HG03280 (cell line): Measurements from ENCODE around the gene MRTFB.

Experiments used
- ATAC-seq: cut with Tn5 transposase; IDR thresholded peaks from one replicate; pipeline ENCODE4 v1.9.1; 2021; ENCODE audit warnings: mild to moderate bottlenecking, moderate library complexity; ENCODE audit not compliant: unreplicated experiment

MRTFB gene

DNA sequence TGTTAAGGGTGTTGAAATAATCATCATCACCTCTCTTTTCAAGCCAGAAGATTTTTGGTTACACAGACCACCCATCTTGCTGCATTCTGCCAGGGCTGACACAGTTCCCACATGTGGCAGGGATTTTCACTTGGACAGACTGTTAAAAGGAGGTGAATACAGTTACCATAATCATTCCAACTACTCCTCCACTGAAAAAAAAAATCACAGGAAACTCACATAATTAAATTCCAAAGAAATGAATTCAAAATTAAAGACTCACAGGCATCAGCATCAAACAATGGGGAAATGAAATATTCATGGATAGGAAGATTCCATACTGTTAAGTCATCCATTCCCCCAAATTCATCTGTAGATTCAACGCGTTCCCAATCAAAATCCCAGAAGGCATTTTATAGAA lies 209.4 kb downstream of the MRTFB start:
- ATAC-seq, result no peak

DNA sequence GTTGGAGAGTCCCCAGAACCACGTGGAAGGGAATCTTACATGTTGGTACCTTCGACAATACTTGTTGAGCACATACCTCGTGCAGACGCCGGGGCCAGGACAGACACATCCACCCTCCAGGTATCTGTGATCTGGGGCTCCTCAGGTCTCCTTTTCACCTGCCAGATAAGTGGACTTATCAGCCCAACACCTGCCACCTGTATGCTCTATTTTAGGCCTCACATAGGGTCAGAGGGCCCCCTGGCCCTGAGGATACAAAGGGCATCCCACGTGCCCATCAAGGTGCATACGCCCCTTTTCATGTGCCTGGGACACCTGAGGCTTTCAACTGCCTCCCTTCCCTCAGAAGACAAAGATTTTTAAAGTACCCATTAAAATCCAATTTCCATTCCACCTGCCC lies 212.7 kb downstream of the MRTFB start:
- ATAC-seq, result no peak

DNA sequence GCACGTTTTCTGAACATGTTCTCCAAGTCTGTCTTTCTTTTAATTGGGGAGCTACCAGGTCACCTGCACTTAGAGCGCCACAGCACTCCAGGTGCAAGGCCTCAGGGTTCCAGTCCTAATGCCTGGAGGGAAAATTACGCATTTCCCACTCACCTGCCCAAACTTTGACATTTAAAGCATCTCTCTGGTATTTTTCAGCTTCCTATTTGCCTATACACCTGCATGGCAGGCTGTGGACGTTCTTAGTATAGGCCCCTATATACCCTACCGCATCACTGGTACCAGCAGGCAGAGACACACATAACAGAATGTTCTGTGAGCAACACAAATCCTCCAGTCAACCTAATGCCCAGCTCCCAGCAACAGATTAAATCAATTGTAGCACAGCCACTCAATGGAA lies 213.3 kb downstream of the MRTFB start:
- no peak for ATAC-seq

DNA sequence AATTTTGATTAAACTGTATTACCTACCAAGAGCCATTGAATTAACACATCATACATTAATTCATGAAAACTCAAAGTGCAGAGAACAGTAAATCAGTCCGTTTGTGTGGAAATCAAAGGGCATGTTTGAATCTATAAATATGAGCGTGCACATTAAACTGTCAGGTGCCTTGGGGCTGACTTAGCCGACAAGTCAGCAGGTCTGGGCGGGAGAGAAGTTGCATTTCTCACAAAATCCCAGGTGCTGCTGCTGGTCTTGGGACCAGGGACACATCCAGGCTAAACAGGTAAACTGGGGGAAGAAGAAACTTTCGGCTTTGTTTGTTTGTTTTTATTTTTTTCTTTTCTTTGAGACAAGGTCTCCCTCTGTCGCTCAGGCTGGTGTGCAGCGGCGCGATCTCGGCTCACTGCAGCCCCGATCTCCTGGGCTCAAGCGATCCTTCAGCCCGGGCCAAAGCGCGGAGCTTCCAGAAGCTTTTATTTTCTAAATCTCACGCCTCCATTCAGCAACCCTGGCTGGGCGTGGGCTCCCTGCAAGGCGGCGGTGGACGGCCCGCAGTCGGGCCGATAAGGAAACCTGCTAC lies 213.9 kb downstream of the MRTFB start:
- ATAC-seq, result peak; percentile 24

DNA sequence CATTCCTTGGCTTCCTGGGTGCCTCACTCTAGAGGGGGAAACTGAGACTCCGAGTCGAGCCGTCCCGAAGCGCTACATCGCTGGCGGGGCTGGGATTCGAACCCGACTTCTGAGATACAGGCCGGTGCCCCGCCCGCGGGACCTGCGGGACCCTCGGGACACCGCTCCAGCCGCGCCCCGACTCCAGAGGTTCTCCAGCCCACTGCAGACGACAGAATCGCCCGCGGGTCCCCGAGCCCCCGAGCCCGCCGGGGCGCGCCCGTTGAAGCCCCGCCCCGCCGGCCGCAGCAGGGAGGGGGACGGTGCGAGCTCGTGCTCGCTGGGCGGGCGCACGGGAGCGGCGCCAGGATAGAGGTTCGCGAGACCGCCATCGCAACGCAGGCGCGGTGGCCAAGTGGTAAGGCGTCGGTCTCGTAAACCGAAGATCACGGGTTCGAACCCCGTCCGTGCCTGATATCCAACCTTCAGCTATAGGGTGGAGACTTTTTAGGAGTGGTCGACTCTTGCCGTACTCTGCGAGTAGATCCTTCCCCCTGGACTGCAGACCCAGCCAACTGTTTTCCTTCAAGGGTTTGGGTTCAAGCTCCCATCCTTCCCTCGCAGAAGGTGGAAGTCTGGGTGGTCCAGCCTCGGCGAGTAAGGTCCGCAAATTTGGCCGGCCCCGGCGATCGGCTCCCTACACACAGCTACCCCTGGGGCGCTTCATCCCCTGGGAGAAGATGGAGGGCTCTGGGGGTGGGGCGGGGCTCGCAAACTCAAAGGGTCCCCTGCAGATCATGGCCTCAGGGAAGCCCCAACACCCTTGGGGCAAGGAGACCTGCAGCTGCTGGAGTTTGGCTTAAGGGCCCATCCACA lies 214.6 kb downstream of the MRTFB start:
- peak; percentile 78 for ATAC-seq

DNA sequence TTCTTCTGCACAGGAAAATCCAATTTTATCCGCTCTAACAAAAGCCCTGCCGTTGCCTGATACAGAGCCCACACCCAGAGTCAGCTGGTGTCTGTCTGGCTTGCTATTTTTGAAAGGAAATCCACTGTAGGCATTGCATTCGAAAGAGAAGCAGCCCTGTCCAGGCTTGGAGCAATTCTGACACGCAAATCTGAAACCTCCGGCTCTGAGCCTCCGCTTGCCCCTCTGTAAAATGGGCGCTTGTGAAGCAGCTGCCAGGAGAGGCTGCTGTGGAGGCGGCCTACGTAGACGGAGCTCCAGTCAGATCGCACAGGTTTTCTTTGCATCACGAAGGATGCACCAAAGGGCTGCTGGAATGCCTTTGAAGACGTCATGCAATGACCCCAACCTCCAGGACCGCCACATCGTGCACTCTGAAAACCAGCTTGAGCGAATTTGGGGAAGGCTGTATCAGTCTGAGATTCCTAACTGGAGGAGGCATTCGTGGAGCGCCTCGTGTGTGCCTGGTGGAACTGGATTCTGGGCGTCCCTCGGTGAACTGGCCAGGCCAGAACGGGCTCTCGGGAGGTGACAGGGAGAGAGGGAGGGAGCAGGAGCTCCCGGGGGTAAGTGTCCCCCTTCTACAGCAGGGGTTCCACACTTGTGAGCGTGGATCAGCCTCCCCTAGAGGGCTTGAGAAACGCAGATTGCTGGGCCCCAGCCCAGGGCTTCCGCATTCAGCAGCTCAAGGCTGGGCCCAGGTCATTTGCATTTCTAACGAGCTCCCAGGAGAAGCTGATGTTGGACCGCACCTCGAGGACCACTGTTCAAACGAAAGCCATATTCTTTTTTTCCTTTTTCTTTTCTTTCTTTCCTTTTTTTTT lies 215.5 kb downstream of the MRTFB start:
- peak; percentile 30 for ATAC-seq

DNA sequence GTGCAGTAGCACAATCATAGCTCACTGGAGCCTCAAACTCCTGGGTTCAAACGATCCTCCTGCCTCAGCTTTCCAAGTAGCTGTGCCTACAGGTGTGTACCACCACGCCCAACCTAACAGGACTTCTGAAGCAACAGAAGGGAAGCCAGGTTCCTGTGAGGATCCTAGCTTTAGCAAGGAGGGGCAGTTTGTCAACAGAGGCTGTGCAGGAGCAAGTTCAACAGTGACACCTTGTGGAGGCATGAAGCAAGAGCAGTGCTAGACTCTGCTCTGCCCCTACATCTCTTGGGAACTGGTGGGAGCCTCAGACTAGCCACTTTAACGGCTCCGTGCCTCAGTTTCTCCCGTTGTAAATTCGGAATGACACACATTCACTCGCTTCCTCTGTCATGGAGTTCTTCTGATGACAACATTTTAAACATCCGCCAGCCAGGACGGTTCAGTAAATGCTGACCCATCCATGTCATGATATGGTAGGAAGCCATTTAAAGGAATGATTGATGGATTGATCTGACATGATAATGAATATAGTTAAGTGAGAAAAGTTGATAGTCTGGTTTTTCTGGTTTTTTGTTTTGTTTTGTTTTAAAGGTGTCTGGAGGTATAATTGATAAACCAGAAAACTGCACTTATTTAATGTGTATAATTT lies 218.7 kb downstream of the MRTFB start:
- no peak for ATAC-seq

DNA sequence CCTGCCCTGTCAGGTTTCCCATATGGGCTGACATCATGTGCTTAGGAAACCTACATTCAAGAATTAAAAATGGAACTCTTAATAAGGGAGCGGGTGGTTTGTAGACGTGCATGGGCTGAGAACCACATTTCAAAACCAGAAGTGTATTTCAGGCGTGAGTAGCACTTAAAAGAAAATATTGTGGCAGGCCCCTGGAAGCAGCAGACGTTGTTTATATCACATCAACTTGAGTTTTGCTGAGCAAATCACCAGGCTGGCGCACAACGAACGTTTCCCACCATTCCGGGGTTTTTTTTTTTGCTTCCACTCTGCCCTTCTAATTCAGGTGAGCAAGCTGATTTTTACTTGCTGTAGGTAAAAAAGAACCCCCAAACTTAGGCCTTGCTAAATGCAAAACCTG lies 220.2 kb downstream of the MRTFB start:
- no peak for ATAC-seq

DNA sequence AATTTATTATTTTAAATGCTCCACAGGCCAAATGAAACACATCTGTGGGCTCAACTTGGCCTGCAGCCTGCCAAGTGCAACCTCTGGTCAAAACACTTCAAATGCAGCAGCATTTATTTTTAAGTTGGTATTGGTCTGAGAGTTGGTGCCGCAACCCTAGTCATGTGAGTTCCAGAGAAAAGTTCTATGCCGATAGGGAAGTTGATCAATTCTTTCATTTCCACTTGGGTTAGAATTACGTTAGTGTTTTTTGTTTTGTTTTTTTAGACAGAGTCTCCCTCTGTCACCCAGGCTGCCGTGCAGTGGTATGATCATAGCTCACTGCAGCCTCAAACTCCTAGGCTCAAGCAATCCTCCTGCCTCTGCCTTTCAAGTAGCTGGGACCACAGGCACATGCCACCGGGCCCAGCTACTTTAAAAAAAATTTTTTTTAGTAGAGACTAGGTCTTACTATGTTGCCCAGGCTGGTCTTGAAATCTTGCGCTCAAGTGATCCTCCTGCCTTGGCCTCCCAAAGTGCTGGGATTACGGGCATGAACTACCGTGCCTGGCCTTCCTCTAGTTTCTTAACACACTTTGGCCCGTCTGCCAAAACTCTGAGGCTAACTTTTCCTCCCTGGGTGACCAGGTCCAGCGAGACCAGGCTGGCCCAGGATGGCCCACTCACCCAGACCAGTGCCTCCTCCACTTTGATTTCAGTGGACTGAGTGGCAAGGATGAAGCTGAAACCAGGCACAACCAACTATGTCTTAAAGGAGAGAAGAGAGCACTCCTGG lies 221.1 kb downstream of the MRTFB start:
- no peak for ATAC-seq

DNA sequence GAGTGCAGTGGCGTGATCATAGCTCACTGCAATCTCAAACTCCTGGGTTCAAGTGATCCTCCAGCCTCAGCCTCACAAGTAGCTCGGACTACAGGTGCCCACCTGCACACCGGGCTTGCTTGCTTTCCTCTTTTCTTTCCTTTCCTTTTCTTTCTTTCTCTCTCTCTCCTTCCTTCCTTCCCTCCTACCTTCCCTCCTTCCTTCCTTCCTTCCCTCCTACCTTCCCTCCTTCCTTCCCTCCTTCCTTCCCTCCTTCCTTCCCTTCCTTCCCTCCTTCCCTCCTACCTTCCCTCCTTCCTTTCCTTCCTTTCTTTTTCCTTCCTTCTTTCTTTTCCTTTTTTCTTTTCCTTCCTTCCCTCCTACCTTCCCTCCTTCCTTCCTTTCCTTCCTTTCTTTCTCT lies 225.5 kb downstream of the MRTFB start:
- no peak for ATAC-seq

DNA sequence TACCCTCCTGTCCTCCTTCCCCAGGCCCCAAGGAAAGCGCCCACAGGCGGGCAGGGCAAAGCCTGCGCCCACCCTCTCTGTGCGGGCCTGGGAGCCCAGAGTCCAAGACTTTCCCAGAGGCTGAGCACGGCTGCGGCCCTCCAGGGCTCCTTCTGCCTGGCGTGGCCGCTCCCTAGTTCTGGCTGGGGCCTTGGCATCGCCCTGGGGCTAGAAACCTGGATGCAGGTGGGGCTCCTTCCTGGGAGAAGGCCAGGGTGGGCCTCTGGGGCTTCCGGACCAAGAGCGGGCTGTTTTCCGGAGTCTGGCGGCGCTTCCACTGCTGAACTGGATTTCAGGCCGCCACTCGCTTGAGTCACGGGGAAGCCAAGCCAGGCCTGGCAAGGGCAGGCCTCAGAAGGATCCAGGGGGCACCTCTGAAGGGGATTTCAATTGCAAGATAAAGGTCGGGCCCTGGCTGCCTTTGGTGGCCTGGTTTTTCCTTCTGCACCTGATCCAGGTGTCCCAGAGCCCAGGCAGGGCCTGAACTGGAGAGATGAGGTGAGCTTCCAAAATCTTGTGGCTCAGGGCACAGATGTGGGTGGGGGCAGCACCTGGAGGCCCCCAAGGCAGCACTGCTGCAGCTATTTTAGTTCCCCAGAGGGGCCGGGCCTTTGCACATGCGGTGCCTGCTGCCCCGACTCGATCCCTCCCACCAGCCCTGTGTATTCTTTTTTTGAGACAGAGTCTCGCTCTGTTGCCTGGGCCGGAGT lies 227.4 kb downstream of the MRTFB start:
- ATAC-seq, result no peak

DNA sequence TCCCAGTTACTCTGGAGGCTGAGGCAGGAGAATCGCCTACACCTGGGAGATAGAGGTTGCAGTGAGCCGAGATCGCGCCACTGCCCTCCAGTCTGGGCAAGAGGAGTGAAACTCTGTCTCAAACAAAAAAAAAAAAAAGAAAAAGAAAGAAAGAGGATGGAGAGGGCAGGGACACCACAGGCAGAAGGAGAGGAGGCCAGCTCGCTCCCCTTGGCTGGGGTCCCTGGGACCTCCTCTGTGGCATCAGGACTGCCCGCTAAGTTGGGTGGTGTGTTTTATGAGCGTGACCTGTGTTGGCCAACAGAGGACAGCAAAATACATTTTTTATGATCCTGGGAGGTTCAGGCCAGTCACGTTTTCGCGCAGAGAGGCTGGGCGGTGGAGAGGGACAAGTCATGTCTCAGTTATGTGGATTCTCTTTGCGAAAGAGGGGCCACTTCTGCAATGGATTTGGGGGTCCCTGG lies 229.6 kb downstream of the MRTFB start:
- peak; percentile 38 for ATAC-seq

DNA sequence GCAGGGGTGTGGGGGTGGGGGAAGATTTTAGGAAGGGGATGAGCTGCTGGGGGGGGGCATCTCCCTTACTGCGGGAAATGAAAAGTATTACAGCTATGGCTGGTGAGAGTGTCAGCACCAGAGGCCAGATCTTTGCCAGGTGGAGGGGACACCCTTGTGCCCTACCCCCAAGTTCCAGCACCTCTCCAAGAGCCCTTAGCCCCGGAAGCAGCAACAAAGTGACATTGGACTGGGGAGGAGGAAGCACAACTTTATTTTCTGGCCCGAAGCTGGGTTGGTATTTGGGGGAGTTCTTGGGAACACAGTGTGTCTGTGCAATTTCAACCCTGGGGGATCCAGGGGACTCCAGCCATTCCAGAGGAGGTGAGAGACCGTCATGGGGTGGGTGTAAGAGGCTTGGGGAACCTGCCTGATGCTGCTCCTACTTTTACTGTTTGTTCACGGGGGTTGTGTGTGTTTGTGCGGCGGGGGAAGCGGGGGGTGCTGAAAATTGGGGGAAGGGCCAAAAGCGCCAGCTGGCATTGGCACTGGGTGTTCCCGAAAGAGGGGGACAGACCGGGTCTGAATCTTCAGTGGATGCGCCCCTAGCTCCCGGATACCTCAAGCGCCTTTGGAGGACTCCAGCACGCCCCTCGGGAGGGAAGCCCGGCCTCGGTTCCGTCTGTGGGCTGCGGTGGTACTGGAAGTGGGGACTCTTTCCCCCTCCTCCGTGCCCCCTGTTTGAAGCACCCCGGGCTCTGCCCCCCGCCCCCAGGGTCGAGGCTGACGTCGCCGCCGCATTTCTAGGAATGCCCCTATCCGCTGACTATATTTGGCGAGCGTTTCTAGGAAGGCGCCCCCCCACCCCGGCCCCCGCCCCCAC lies 230.3 kb downstream of the MRTFB start:
- ATAC-seq, result no peak

DNA sequence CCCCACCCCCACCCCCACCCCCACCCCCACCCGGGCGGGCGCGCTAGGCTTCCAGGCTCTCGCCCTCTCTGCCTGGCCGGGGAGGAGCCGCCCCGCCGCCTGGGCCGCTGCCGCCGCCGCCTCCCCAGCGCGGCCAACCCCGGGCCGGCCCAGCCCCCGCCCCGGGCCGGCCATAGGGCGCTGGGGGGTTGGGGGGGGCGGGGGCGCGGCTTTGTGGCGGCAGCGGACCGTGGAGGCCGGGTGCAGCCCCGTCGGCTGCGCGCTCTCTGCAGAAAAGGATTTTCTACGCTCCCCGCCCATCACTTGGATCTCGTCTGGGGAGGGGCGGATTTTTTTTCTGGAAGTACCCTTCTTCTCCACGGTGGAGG lies 230.9 kb downstream of the MRTFB start:
- ATAC-seq, result peak; percentile 62

DNA sequence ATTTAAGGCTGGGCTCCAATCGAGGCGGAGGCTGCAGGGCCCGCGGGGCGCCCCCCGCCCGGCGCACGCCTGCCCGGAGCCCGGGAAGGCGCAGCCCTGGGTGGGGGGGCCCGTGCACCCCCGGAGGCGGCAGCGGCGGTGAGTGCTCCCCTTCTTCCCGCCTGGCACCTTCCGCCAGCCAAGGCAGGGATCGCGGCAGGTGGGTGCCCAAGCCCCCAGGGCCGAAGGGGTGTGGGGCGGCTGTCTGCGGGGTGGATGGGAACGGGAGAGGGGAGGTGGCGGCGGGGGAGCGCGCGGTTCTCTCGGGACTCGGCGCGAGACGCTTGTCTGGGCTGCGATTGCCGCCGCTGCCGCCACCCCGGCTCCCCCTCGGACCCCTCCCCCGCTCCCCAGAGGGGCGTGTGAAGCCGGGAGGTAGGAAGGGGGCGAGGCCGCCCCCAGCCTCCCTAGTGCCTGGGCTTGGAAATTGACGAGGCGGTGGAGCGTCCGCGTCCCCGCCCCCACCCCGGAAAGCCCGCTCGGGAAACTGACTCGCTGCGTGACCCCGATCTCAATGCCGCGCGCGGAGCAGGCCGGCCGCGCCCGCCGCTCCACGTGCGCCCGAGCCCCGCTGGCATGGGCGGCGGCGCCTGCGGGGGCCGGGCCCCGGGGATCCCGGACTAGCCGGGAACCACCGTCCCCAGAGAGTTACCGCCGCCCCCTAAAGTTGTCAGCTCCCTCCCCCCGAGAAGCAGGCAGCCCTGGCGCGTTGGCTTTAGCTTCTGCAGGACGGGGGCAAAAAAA lies 231.5 kb downstream of the MRTFB start:
- peak; percentile 24 for ATAC-seq

DNA sequence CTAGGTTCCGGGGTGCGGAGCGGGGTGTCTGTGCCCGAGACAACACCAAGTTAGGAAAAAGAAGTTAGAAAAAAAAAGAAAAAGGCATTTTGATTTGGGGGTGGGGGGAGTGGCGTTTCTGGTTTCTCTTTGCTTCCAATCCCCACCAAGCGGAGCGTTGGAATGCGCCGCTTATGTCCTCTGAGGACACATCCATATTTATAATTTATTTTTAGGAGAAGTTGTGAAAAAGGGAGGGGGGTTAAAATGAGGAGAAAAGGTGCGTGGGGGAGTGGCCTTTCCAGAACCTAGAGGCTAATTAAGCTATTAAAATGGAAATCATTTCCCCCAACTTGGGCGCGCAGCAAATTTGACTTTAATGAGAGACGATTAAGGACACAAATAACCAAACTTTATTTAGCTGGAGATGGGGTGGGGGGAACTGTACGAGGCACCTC lies 232.1 kb downstream of the MRTFB start:
- no peak for ATAC-seq

DNA sequence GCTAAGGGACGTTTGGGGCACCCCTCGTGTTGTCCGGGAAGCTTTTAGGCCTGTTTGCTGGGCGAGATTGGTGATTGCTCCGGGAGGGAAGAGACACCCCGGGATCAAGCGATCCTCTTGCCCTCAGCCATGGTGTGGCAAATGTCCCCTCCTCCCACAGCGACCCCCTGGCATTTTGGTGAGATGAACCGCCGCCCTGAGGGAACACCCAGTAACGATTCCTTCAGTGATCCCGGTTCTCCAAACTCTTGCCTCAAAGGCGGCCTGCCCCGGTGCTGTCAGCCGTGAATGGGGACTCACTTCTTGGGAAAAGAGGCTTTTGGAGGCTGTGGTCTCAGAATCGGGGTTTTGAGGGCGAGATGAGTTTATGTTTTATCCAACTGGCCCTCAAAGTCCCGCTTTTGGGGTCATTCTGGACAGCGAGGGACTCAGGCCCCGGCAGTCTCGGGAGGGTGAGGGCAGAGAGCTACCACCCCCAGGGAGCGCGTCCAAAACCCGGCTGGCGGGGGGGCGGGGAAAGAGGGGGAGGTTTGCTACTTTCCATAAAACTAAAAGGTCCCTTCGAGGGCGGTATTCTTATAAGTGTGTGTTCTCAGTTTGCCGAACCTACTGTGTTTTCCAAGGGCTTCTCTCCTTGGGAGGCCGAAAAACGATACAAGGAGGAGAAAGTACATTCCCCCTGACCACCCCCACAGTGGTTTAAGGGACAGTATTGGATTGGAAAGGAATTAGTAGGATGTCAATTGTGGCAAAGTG lies 232.7 kb downstream of the MRTFB start:
- ATAC-seq, result no peak
